ENCODE measurements around the gene PPP1R12A.

Gene PPP1R12A

GRCh38 chr12:79891506-79892162 is 43.3 kb downstream of the PPP1R12A start:
- DNase-seq, result no peak

GRCh38 chr12:79887890-79888289 is 47.0 kb downstream of the PPP1R12A start:
- DNase-seq, result no peak

DNA sequence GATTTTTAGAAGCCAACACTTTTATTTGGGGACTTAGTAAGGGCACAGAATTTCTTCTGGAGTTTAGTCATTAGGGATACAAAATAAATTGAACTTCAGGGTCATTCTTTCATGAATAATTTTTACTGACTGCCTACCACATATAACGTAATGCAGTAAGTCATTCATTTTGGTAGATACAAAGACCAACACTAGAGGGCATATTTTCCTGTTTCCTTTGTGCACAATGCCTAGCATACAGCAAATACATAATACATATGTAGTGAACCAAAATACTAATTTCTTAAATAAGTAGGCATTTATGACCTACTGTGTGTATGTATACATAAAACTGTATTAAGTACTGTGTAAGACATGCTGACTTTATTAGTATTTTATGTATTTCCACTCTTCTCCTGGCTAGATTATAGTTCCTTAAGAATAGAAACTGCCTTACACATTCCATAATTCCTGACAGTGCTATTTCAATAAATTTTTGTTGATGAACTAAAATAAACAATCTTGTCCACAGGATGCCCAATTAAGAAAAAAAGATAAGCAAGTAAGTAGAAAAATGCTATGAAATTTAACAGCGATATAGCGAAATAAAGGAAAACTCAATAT is 47.9 kb downstream of the PPP1R12A start:
- DNase-seq, result peak; percentile 49 to 60

- DNase-seq, result peak; percentile 23 to 61
These were observed 48.9 kb downstream of the PPP1R12A start for GRCh38 chr12:79885911-79886490.

DNA sequence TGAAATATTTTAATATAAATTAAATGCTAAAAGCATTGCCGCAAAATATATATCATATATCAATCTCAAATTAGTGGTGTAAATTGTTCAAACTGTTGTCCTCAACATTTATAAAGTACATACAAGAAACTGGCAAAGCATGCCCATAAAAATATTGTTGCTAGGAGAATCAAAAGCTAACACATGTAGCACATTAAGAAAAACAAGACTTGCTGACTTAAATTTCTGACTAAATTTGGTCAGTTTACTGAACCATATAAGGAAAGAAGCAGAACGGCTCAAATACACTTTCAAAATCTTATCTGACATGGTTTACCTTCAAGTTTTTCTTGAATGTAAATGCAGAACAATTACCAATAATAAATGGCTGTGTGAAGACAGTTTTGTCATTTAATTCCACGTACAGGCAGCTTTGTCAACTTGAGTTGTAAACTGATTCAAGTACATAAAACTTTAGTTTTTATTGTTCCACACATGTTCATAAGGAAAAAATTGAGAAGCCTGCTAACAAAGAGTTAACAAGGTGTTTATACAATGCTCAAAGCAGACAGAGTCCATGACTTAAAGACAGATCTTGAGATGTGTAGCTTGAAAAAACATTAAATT is 50.4 kb downstream of the PPP1R12A start:
- DNase-seq, result no peak

- no peak for DNase-seq
These were observed 51.7 kb downstream of the PPP1R12A start for GRCh38 chr12:79883216-79883615.

DNA sequence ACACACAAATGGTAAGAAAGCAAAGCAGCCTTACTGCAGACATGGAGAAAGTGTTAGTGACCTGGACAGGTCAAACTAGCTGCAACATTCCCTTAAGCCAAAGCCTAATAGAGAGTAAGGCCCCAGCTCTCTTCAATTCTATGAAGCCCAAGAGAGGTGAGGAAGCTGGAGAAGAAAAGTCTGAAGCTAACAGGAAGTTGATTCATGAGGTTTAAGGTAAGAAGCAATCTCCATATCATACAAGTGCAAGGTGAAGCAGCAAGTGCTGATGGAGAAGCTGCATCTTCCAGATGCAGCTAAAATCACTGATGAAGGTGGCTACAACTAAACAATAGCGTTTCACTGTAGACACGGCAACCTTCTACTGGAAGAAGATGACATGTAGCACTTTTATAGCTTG is 53.5 kb downstream of the PPP1R12A start:
- no peak for DNase-seq

DNA sequence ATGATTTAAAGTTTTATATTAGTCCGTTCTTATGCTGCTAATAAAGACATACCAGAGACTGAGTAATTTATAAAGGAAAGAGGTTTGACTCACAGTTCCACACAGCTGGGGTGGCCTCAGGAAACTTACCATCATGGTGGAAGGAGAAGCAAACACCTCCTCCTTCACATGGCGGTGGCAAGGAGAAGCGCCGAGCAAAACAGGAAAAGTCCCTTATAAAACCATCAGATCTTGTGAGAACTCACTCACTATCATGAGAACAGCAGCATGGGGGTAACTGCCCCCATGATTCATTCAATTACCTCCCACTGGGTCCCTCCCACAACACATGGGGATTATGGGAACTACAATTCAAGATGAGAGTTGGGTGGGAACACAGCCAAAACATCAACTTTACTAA is 56.4 kb downstream of the PPP1R12A start:
- DNase-seq, result peak; percentile 12 to 46

- DNase-seq, result no peak
These were observed 57.7 kb downstream of the PPP1R12A start for GRCh38 chr12:79877246-79877645.

DNA sequence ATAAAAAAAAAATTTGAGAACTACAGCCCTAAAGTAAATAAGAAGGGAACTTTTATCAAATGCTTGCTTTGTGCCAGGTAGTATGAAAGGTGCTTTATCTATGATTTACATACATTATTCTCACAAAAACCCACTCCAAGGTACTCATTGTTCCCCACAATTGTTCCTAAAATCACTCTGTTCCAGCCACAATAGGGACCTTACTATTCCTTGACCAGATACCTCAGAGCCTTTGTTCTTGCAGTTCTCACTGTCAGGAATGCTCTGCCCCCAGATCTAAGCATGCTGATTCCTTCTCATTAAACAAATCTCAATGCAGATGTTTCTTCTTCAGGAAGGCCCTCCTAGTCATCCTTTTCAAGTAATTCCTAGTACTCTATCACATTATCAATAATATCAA is 60.2 kb downstream of the PPP1R12A start:
- DNase-seq, result no peak

DNA sequence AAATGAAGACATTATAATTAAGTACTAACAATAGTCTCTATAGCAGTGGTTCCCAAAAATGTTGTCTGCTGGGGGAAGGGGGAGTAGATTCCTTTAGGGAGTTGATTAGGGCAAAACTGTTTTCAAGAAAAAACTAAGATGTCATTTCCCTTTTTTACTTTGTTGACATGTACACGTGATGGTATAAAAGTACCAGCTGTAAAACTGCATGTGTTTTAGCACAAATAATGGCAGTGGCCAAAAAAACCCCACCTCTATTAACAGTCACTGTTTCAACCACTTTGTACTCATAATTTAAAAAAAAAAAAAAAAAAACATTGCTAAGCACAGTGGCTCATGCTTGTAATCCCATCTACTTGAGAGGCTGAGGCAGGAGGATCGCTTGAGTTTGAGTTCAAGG is 61.7 kb downstream of the PPP1R12A start:
- DNase-seq, result peak; percentile 4 to 31

- peak; percentile 78 to 88 for DNase-seq
These were observed 63.3 kb downstream of the PPP1R12A start for GRCh38 chr12:79871621-79872020.

- no peak for DNase-seq
These were observed 64.0 kb downstream of the PPP1R12A start for GRCh38 chr12:79870916-79871315.

DNA sequence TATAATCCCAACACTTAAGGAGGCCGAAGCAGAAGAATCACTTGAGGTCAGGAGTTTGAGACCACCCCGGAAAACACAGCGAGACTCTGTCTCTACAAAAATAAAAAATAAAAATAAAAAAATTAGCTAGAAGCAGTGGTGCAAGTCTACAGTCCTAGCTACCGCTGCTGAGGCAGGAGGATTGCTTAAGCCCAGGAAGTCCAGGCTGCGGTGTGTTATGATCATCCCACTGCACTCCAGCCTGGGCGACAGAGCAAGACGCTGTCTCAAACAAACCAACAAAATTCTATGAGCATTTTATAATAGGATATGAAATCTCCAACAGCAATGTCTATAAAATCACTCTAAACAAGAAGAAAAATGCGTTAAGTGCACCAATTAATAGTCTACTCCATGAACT is 75.3 kb downstream of the PPP1R12A start:
- DNase-seq, result peak in 1 of 2 donors; percentile 36

GRCh38 chr12:79858518-79858917 is 76.4 kb downstream of the PPP1R12A start:
- no peak for DNase-seq

DNA sequence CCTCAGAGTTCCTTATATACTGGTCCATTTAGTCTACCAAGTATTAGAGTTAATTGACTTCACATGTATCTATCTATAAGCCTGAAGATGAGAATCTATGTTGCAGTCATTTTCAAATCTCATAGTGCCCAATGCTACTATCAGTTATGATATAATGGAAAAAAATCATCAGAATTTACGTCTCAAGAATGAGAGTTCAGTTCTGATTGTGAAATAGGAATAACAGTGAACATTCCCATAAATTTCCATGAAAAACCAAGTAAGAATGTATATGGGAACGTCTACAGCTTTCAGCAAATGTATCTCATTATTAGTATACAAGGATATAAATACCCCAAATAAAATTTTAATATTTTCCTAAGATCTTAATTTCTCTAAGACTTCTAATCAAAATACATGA is 77.2 kb downstream of the PPP1R12A start:
- no peak for DNase-seq

DNA sequence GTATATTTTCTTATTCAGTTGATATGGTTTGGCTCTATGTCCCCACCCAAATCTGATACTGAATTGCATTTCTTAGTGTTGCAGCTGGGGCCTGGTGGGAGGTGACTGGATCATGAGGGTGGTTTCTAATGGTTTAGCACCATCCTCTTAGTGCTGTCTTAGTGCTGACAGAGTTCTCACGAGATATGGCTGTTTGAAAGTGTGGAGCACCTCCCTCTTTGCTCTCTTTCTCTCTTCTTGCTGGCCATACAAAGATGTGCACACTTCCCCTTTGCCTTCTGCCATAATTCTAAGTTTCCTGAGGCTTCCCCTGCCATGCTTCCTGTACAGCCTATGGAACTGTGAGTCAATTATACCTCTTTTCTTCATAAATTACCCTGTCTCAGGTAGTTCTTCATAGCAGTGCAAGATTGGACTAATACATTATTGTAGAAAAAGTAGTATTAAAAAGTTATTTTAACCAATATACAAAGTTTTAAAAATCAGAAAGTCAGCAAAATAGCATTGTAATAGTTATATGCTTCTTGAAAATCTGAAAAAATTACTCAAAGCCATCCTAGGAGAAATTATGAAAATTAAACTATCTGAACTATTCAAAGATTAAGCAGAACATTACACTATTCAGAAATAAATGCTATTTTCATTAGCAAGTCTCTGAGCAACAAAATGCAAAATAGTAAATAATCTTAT is 84.1 kb downstream of the PPP1R12A start:
- DNase-seq, result no peak

DNA sequence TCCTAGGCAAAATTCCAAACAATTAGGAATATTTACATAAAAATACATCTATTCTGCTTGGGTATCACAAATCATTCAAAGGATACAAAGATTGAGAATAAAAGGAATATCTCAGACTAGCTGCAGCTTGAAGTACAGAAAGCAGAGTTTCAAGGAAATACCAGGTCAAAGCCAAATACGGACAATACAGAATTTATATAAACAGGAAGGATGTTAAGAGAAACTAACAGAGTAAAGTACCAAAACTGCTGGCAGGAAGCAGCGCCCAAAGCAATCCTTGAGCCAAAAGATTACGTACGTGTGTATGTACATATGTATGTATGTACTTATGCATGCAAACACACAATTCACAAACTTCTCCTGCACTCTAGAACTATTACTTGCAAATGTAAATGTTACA is 86.6 kb downstream of the PPP1R12A start:
- peak in 1 of 2 donors; percentile 10 for DNase-seq

DNA sequence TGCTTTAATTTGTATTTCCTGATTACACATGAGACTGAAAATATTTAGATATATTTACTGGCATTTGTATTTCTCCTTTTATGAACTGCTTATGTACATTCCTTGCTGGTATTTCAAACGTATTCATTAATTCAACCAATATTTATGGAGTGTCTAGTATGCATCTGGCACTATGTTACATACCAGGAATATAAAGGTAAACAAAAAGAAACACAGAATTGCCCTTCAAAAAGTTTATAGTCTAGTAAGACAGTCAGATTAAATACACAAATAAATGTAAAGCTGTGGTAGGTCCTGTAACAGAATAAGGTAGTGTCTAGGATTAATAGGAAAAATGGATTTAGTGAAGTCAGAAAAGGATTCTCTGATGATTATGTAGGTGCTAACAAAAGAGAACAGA is 87.5 kb downstream of the PPP1R12A start:
- DNase-seq, result no peak

GRCh38 chr12:79844693-79845092 is 90.2 kb downstream of the PPP1R12A start:
- no peak for DNase-seq

DNA sequence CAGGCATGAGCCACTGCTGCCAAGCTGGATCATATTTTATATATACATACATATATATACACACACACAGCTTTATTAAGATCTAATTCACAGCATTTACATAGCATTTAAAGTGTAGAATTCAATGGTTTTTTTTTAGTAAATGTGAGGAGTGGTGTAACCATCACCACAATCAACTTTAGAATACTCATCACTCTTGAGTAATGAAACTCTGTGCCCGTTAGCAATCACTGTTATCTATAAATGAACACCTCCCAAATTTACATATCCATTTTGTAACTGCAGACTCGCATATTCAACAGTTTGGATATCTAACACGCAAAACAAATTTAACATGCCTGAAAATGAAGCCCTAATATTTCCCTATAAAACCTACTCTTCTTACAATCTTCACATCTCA is 90.9 kb downstream of the PPP1R12A start:
- DNase-seq, result no peak

- no peak for DNase-seq
These were observed 92.3 kb downstream of the PPP1R12A start for GRCh38 chr12:79842630-79843029.

DNA sequence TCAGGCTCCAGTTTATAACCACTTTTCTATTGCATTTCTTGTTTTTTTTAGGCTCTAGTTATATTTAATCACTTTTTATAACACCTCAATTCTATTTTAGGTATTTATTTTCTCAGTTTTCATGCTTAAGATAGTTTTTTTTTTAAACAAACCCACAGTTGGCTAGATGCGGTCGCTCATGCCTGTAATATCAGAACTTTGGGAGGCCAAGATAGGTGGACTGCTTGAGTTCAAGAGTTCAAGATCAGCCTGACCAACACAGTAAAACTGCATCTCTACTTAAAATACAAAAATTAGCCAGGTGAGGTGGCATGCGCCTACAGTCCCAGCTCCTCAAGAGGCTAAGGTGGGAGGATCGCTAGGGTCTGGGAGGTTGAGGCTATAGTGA is 93.0 kb downstream of the PPP1R12A start:
- DNase-seq, result no peak

All from inflammatory macrophage (primary cell).